H1 (cell line): Measurements from ENCODE around the gene KRTAP9-1. TPM values are rescaled to one million over a fixed set of nuclear protein-coding genes. Genes with fewer than 3 reads are reported as not detected.

Experiments used
- CTCF ChIA-PET: fragments of 300-600 bp; sonication (Branson Sonifier 250); formaldehyde crosslinking; loops from one replicate; lab custom pipeline; 2021; ENCODE audit not compliant: partially characterized antibody; lab: Charles Lee
- POLR2A ChIA-PET: fragments of 300-600 bp; sonication (Branson Sonifier 250); formaldehyde crosslinking; loops from one replicate; lab custom pipeline; 2021; ENCODE audit warnings: inconsistent platforms; ENCODE audit not compliant: partially characterized antibody; lab: Charles Lee
- DNase-seq, 2 experiments: peaks; one replicate each; pipeline versions ENCODE4 v3.0.0 to v3.0.0-alpha.2; 2010 to 2022; ENCODE audit warnings: low spot score in 2 of 2, low read depth in 1 of 2, mixed read lengths in 1 of 2
- FAIRE-seq: peaks from 2 replicates; lab custom pipeline; 2011; peaks lifted over from hg19 to GRCh38; lab: Jason Lieb, UNC
- H2AFZ ChIP-seq: 2 replicates; pipeline ENCODE4 v1.8.1; 2012; ENCODE audit warnings: low read length, inconsistent platforms
- H2AK5ac ChIP-seq: 2 replicates; pipeline ENCODE4 v1.6.1; 2013; ENCODE audit warnings: low read depth, low read length
- H2BK120ac ChIP-seq: replicated peaks from 2 replicates; pipeline ENCODE3; 2013; ENCODE audit warnings: low read depth, low read length, inconsistent platforms
- H2BK12ac ChIP-seq: 2 replicates; pipeline ENCODE4 v1.6.1; 2013; ENCODE audit warnings: low read depth, low read length
- H2BK15ac ChIP-seq: 2 replicates; pipeline ENCODE4 v1.6.1; 2013; ENCODE audit warnings: low read length
- H2BK20ac ChIP-seq: 2 replicates; pipeline ENCODE4 v1.6.1; 2013; ENCODE audit warnings: low read length
- H2BK5ac ChIP-seq: 2 replicates; pipeline ENCODE4 v1.6.1; 2013; ENCODE audit warnings: low read depth, low read length
- H3K14ac ChIP-seq: 2 replicates; pipeline ENCODE4 v1.6.1; 2013; ENCODE audit warnings: inconsistent platforms; ENCODE audit not compliant: insufficient read length
- H3K18ac ChIP-seq: 2 replicates; pipeline ENCODE4 v1.6.1; 2013; ENCODE audit warnings: low read length; ENCODE audit errors: extremely low read depth
- H3K23ac ChIP-seq: 2 replicates; pipeline ENCODE4 v1.6.1; 2013; ENCODE audit warnings: inconsistent platforms; ENCODE audit not compliant: insufficient read length
- H3K23me2 ChIP-seq: 2 replicates; pipeline ENCODE4 v1.6.1; 2013; ENCODE audit warnings: low read depth, low read length
- H3K27ac ChIP-seq: 2 replicates; pipeline ENCODE4 v1.6.1; 2011; ENCODE audit warnings: low read depth, low read length, inconsistent platforms
- H3K27me3 ChIP-seq, 4 experiments: replicated peaks in 1 of 4; 1 replicate in 1 of 4; 2 replicates in 3 of 4; pipeline versions ENCODE4 v1.6.1 to v1.8.1; 2011 to 2013; ENCODE audit warnings: low read length in 3 of 4, mild to moderate bottlenecking in 3 of 4, inconsistent platforms in 2 of 4, mixed read lengths in 2 of 4, moderate library complexity in 1 of 4; ENCODE audit not compliant: control insufficient read depth in 3 of 4, insufficient read depth in 3 of 4; ENCODE audit errors: extremely low read depth in 1 of 4
- H3K36me3 ChIP-seq, 4 experiments: 2 replicates each; pipeline versions ENCODE4 v1.6.1 to v1.8.1; 2011 to 2013; ENCODE audit warnings: mild to moderate bottlenecking in 4 of 4, low read length in 3 of 4, moderate library complexity in 2 of 4, control low read depth in 1 of 4, inconsistent platforms in 1 of 4; ENCODE audit not compliant: insufficient read depth in 4 of 4, control insufficient read depth in 2 of 4
- H3K4ac ChIP-seq: replicated peaks from 2 replicates; pipeline ENCODE3; 2013; ENCODE audit warnings: low read length, low read depth, mixed read lengths, inconsistent platforms; ENCODE audit not compliant: insufficient read length
- H3K4me1 ChIP-seq, 4 experiments: replicated peaks in 1 of 4; 1 replicate in 1 of 4; 2 replicates in 3 of 4; pipeline versions ENCODE4 v1.6.1 to v1.8.1; 2011 to 2013; ENCODE audit warnings: low read length in 3 of 4, inconsistent platforms in 2 of 4, mixed read lengths in 1 of 4; ENCODE audit not compliant: insufficient read depth in 4 of 4, control insufficient read depth in 3 of 4
- H3K4me2 ChIP-seq, 2 experiments: 2 replicates each; pipeline versions ENCODE4 v1.6.1 to v1.8.1; 2011 to 2013; ENCODE audit warnings: low read depth in 2 of 2, low read length in 2 of 2, control low read depth in 1 of 2, inconsistent platforms in 1 of 2, mild to moderate bottlenecking in 1 of 2; ENCODE audit not compliant: insufficient read depth in 1 of 2
- H3K4me3 ChIP-seq, 4 experiments: fragments of 200-600, 300-600 bp in 1 of 4; sonication (generic), shearing (Covaris generic), sonication (Bioruptor Twin) in 1 of 4; 2 replicates each; pipeline versions ENCODE4 v1.5.1 to v1.8.1; 2011 to 2016; ENCODE audit warnings: low read length in 4 of 4, low read depth in 3 of 4, control low read depth in 2 of 4, inconsistent platforms in 2 of 4, mild to moderate bottlenecking in 2 of 4, mixed read lengths in 1 of 4, moderate library complexity in 1 of 4; ENCODE audit not compliant: insufficient read depth in 2 of 4; ENCODE audit errors: extremely low read depth in 1 of 4
- H3K56ac ChIP-seq: replicated peaks from 2 replicates; pipeline ENCODE3; 2013; ENCODE audit warnings: low read depth, mild to moderate bottlenecking, mixed read lengths, low read length, inconsistent platforms; ENCODE audit not compliant: insufficient read length
- H3K79me1 ChIP-seq: 2 replicates; pipeline ENCODE4 v1.6.1; 2013; ENCODE audit warnings: low read depth, low read length, control low read depth
- H3K79me2 ChIP-seq, 2 experiments: 2 replicates each; pipeline versions ENCODE4 v1.6.1 to v1.8.1; 2012 to 2013; ENCODE audit warnings: low read length in 2 of 2, mild to moderate bottlenecking in 2 of 2, inconsistent platforms in 1 of 2; ENCODE audit not compliant: insufficient read depth in 2 of 2, control insufficient read depth in 1 of 2
- H3K9ac ChIP-seq, 4 experiments: replicated peaks in 1 of 4; 1 replicate in 1 of 4; 2 replicates in 3 of 4; pipeline versions ENCODE4 v1.6.1 to v1.8.1; 2011 to 2013; ENCODE audit warnings: low read depth in 3 of 4, low read length in 3 of 4, control low read depth in 2 of 4, mild to moderate bottlenecking in 2 of 4, moderate library complexity in 2 of 4, inconsistent platforms in 1 of 4; ENCODE audit errors: extremely low read depth in 1 of 4
- H3K9me3 ChIP-seq, 2 experiments: 2 replicates each; pipeline versions ENCODE4 v1.6.1 to v1.8.1; 2012 to 2013; ENCODE audit warnings: mild to moderate bottlenecking in 2 of 2, moderate library complexity in 2 of 2, control low read depth in 1 of 2, inconsistent platforms in 1 of 2, low read depth in 1 of 2, low read length in 1 of 2, mixed read lengths in 1 of 2; ENCODE audit not compliant: insufficient read depth in 2 of 2
- H4K20me1 ChIP-seq, 2 experiments: replicated peaks in 1 of 2; 2 replicates each; pipeline versions ENCODE3 to v1.8.1; 2011 to 2013; ENCODE audit warnings: inconsistent platforms in 2 of 2, low read length in 2 of 2, mild to moderate bottlenecking in 1 of 2; ENCODE audit not compliant: insufficient read depth in 2 of 2, control insufficient read depth in 1 of 2
- H4K5ac ChIP-seq: 2 replicates; pipeline ENCODE4 v1.6.1; 2013; ENCODE audit warnings: low read length, low read depth, mixed read lengths, inconsistent platforms; ENCODE audit not compliant: insufficient read length
- H4K8ac ChIP-seq: 2 replicates; pipeline ENCODE4 v1.8.0; 2013; ENCODE audit warnings: mild to moderate bottlenecking, moderate library complexity, low read length, inconsistent platforms; ENCODE audit not compliant: insufficient read depth; ENCODE audit errors: extremely low read depth
- H4K91ac ChIP-seq: replicated peaks from 2 replicates; pipeline ENCODE3; 2013; ENCODE audit warnings: low read length, mixed read lengths, inconsistent platforms; ENCODE audit not compliant: insufficient read length
- ASH2L ChIP-seq: fragments of 200-600, 300-600 bp; sonication (generic); IDR thresholded peaks from one replicate; pipeline ENCODE4 v1.7.1; 2017; ENCODE audit warnings: low read length
- ATF2 ChIP-seq: IDR thresholded peaks from 2 replicates; pipeline ENCODE4 v1.6.1; 2012; ENCODE audit warnings: low read length, inconsistent platforms
- CTCF ChIP-seq, 3 experiments: IDR thresholded peaks; 1 replicate in 2 of 3; 2 replicates in 1 of 3; pipeline versions ENCODE4 v1.5.1 to v1.6.1; 2011; ENCODE audit warnings: low read length in 3 of 3, mild to moderate bottlenecking in 3 of 3, inconsistent platforms in 2 of 3, low read depth in 1 of 3, moderate library complexity in 1 of 3; ENCODE audit not compliant: insufficient read depth in 1 of 3; ENCODE audit errors: control extremely low read depth in 1 of 3
- GTF2F1 ChIP-seq: IDR thresholded peaks from 2 replicates; pipeline ENCODE4 v1.6.1; 2012; ENCODE audit warnings: low read depth, low read length, improper control_type of control experiment, borderline replicate concordance
- KDM4A ChIP-seq: IDR thresholded peaks from one replicate; pipeline ENCODE4 v1.7.1; 2012; ENCODE audit warnings: low read depth, mild to moderate bottlenecking, moderate library complexity, low read length, inconsistent platforms; ENCODE audit not compliant: severe bottlenecking
- MAX ChIP-seq: IDR thresholded peaks from 2 replicates; pipeline ENCODE4 v1.6.1; 2012; ENCODE audit warnings: inconsistent platforms
- RXRA ChIP-seq: IDR thresholded peaks from 2 replicates; pipeline ENCODE4 v1.6.1; 2011; ENCODE audit warnings: low read depth, mild to moderate bottlenecking, low read length, moderate library complexity; ENCODE audit not compliant: insufficient read depth
- USF2 ChIP-seq: IDR thresholded peaks from 2 replicates; pipeline ENCODE4 v1.6.1; 2011; ENCODE audit warnings: low read length, improper control_type of control experiment
- WGBS, 2 experiments: shearing (Covaris generic) in 1 of 2; methylation state at CpG; one replicate each; pipeline versions ENCODE4 v1.1.6 to v1.1.7; 2013 to 2015; ENCODE audit warnings: low lambda C conversion rate in 2 of 2, mixed read lengths in 2 of 2, inconsistent platforms in 1 of 2, low coverage in 1 of 2, missing lambda C conversion rate in 1 of 2; ENCODE audit not compliant: insufficient replicate concordance in 2 of 2, insufficient coverage in 1 of 2, insufficient read length in 1 of 2; ENCODE audit errors: extremely low coverage in 1 of 2, missing lambda C conversion rate in 1 of 2; 5-methylcytosine and 5-hydroxymethylcytosine counted together
- polyA plus RNA-seq, 7 experiments: library from polyadenylated mRNA; depleted of rRNA in 3 of 7; stranded (reverse) in 5 of 7; unstranded in 2 of 7; fragments of >200 nt in 5 of 7; fragments of 200-250 nt in 2 of 7; gene quantifications; 1 replicate in 5 of 7; 2 replicates in 1 of 7; 4 replicates in 1 of 7; pipeline versions ENCODE4 v1.2.1 to v1.2.3, GENCODE V29; 2011 to 2013; ENCODE audit warnings: missing spikeins in 2 of 7, mixed read lengths in 2 of 7
- total RNA-seq: library from RNA; stranded (reverse); fragmentation: NEBNext Ultra II Directional; extraction: Animal tissue kit (Norgen Biotek cat#: 25700); gene quantifications from 2 replicates; pipeline ENCODE4 v1.2.1, GENCODE V29; 2021

The KRTAP9-1 gene
- total and polyA plus RNA-seq, 2 of the 8 experiments (the other 6 are each of a cell fraction or from before 2014, with no cell fraction given): not detected

GRCh38 chr17:41160648-41161047 is 29.0 kb upstream of the KRTAP9-1 start, which contains the start of gene KRTAP4-4:
TSS of gene KRTAP4-4 (minus strand) at chr17:41160748. CDS start at chr17:41160691, 57 bp downstream.
- H3K27ac ChIP-seq: no peak within 1 kb of the TSS
- H2BK120ac ChIP-seq: no peak within 1 kb of the TSS
- H3K4me1 ChIP-seq: peaks cover 0 to 4% (median 1%) of the 10 kb centered on the region in 4 experiments; a peak in 1 of 7 replicates
- H3K14ac ChIP-seq: no peak within 1 kb of the TSS
- H3K18ac ChIP-seq: no peak within 1 kb of the TSS
- H3K56ac ChIP-seq: no peak within 1 kb of the TSS
- H3K9ac ChIP-seq: no peak within 1 kb of the TSS
- H3K23ac ChIP-seq: no peak within 1 kb of the TSS
- no peak within 1 kb of the TSS for H3K4ac ChIP-seq
- H3K9me3 ChIP-seq: no peaks in the 10 kb centered on the region
- H2BK5ac ChIP-seq: no peak within 1 kb of the TSS
- no peak within 1 kb of the TSS for H2BK15ac ChIP-seq
- H3K36me3 ChIP-seq: no peaks in the 10 kb centered on the region
- 82% methylated on average over 1 of the region's 1 CpG; no CpG with 5 or more reads in 1 of the 2 experiments for WGBS, 2 experiments
- H3K27me3 ChIP-seq: no peaks in the 10 kb centered on the region
- H4K20me1 ChIP-seq: no peaks in the 10 kb centered on the region
- ChIA-PET CTCF (interaction anchor here (1.2 kb wide), 1 partner anchor 30 kb away, joined by 3 read pairs; no protein-coding TSS in a partner anchor), POLR2A (no interaction called here)
- H3K4me3 ChIP-seq: no peak within 1 kb of the TSS
- H3K23me2 ChIP-seq: no peaks in the 10 kb centered on the region; the same call in 1 of the 2 replicates
- H4K5ac ChIP-seq: no peak within 1 kb of the TSS
- DNase-seq (no peak), FAIRE-seq (no peak)
- H2BK20ac ChIP-seq: no peak within 1 kb of the TSS
- H2AFZ ChIP-seq: no peak within 1 kb of the TSS
- no peaks in the 10 kb centered on the region for H3K79me1 ChIP-seq
- H4K91ac ChIP-seq: no peak within 1 kb of the TSS
- H3K79me2 ChIP-seq: no peaks in the 10 kb centered on the region
- H2AK5ac ChIP-seq: no peak within 1 kb of the TSS
- no peak within 1 kb of the TSS for H3K4me2 ChIP-seq
- H2BK12ac ChIP-seq: no peak within 1 kb of the TSS
- no peak within 1 kb of the TSS; the same call in 1 of the 2 replicates for H4K8ac ChIP-seq
- no peak for TF ChIP-seq ASH2L
- TF ChIP-seq ATF2: no peak
- no peak for TF ChIP-seq RXRA
- TF ChIP-seq MAX: no peak
- no peak for TF ChIP-seq KDM4A
- TF ChIP-seq GTF2F1: no peak
- TF ChIP-seq USF2: no peak
- no peak for TF ChIP-seq CTCF (IDR thresholded peaks at IDR 0.05; ENCODE audit: control extremely low read depth in 1 of 3, insufficient read depth in 1 of 3, low read depth in 1 of 3, low read length in 3 of 3)
